Left kidney (tissue), 2 donors: ENCODE results near the gene NTHL1. TPM values are rescaled to one million over a fixed set of nuclear protein-coding genes. Genes with fewer than 3 reads are reported as not detected.
"Not testable (repeated sequence)": the region's sequence is repeated elsewhere in the genome, so short reads cannot be mapped to it uniquely, and the experiment has no call there.

Experiments
- DNase-seq: peaks from one replicate; pipeline ENCODE4 v3.0.0-alpha.2; 2013
- polyA plus RNA-seq: library from polyadenylated mRNA; unstranded; fragments of 120-200 nt; gene quantifications from one replicate; pipeline ENCODE4 v1.2.1, GENCODE V29; 2013; ENCODE audit not compliant: insufficient read length

The NTHL1 gene
- polyA plus RNA-seq, 1 donor = 14.7 TPM

- no peak for DNase-seq
Observed at GRCh38 chr16:2042171-2042985, 5.3 kb downstream of the NTHL1 start.

- no peak for DNase-seq
Observed at GRCh38 chr16:2040787-2041522, 6.7 kb downstream of the NTHL1 start.

- no peak for DNase-seq
Observed at GRCh38 chr16:2040041-2040786, 7.4 kb downstream of the NTHL1 start.

DNA sequence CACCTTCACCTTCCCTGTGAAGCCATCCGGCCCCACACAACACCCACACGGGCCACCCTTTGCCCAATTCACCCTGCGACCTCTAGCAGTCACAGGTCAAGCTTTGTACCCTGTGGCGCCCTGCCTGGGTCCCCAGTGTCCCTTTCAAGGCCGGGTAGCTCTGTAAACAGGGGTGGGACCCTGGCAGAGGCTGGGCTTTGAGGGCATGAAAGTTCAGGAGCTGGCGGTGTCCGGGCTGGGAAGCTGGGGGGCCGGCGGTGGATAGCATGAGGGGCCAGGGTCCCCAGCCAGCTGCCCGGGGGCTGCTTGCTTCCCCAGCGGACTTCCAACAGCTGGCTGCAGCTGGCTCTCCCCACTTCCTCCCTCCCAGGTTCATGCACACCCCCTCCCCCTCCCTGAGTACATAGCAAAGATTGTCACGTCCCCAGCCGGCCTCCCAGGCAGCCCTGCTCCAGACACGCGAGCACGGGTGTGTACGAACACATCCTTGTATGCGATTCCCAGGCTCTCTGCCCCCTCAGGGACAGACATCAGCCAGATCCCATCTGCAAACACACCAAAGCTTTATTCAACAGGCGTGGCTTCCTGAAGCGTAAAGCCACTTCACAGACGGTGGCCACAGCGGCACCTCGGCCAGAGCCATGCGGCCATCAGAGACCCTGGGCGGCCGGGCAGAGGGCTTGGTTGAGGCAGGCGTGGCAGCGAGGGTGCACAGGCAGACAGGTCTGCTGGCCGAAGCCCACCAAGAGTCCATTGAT, 8.2 kb downstream of the NTHL1 start:
- DNase-seq = no peak

GRCh38 chr16:2038382-2039231, 9.0 kb downstream of the NTHL1 start:
- DNase-seq = no peak

DNA sequence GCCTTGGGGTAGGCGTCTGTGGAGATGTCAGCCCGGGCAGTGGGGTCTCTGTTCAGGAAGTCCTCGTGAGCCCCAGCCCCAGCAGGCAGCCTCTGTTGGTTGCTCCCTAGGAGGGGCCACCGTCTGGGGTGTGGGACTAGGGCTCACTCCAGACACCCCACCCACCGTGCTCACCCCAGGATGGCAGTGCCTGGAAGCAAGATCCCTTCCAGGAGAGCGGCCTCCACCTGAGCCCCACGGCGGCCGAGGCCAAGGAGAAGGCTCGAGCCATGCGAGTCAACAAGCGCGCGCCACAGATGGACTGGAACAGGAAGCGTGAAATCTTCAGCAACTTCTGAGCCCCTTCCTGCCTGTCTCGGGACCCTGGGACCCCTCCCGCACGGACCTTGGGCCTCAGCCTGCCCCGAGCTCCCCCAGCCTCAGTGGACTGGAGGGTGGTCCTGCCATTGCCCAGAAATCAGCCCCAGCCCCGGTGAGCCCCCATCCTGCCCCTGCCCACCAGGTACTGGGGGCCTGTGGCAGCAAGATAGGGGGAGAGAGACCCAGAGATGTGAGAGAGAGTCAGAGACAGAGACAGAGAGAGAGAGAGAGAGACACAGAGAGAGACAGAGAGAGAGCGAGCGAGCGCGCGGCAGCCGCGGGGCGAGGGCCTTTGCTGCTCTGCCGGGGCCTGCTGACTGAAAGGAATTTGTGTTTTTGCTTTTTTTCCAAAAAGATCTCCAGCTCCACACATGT, 9.8 kb downstream of the NTHL1 start:
- DNase-seq = no peak

- DNase-seq = no peak
Observed at GRCh38 chr16:2037115-2037514, 10.5 kb downstream of the NTHL1 start.

GRCh38 chr16:2036200-2036966, 11.3 kb downstream of the NTHL1 start:
- no peak for DNase-seq

- no peak for DNase-seq
Observed at GRCh38 chr16:2035431-2036199, 12.0 kb downstream of the NTHL1 start.

- no peak for DNase-seq
Observed at GRCh38 chr16:2034696-2035430, 12.8 kb downstream of the NTHL1 start.

DNA sequence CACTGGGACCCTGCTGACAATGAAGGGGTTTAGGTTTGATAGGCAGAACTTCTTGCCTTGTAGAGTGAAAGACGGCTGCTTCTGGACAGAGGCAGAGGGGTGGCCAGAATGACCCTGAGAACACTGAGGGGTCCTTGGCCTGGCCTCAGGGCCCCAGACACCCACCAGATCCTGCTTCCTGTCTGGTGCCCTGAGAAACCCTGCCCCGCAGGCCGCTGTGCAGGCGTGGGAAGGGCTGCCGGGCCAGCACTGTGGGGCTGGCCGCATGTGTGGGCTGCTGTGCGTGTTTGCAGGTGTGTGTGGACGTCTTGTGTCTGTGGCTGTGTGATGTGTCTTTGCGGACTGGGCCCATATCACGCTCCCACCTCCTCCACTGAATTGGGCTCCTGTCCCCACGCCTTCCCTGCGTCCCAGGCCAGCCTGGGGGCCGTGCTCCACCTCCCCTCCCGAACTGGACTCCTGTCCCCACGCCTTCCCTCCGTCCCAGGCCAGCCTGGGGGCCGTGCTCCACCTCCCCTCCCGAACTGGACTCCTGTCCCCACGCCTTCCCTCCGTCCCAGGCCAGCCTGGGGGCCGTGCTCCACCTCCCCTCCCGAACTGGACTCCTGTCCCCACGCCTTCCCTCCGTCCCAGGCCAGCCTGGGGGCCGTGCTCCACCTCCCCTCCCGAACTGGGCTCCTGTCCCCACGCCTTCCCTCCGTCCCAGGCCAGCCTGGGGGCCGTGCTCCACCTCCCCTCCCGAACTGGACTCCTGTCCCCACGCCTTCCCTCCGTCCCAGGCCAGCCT, 13.5 kb downstream of the NTHL1 start:
- DNase-seq = not testable (repeated sequence)

DNA sequence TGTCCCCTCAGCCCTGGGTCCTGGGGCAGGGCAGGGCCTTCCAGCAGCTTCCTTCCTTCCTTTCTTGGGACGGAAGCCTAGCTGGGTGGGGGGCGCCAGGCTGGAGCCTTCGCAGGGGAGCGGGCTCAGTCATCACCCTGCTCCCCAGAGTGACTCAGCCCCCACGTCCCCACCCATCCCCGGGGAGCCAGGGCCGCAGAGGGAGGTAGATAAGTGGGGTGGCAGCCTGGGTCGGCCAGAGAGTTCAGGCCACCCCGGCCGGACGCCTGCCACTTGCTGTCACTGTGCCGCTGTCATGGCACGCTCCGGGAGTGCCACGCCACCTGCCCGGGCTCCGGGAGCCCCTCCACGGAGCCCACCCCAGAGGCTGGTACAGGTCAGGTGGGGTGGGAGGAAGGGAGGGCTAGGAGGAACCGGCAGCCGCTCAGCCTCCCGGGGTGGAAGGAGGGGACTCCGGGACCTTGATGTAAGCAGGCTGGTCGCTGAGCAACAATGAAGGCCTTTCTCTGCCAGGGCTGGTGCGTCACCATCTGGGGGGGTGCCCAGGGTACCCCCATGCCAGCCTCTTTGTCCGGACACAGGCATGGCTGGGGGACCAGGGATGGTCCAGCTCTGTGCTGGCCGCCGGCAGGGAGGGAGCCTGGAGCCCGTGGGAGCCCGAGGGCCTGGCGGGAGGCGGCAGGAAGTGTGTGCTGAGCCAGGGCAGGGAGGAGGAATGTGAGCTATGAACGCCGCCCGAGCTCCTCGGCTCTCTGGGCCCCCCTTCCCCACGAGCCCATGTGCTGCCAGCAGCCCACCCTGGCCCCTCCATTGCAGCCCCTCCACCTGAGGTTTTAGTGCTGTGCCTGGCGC, 14.4 kb downstream of the NTHL1 start:
- peak; percentile 59 for DNase-seq

- no peak for DNase-seq
Observed at GRCh38 chr16:2032285-2033056, 15.2 kb downstream of the NTHL1 start.

DNA sequence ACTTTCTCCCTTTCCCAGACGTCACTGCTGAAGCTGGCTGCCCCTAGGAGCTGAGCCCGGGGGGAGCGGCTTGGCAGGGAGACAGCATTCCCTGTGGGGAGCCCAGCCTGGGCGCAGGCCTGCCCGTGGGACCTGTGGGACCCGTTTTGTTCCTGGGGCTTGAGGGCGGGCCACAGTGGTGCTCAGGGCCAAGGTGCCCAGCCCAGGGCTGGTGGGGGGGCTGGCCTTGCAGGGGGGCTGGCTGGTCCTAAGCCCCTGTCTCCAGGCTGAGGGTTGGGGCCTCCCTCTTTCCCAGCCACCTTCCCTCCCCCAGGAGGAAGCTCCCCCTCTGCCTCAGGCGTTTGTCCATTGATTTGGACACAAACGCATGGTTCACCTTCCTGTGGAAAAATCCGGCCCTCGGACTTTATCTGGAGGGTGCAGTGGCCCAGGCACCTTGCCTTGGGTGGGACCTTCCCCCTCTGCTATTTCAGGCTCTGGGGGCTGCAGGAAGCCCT, 16.5 kb downstream of the NTHL1 start:
- no peak for DNase-seq

DNA sequence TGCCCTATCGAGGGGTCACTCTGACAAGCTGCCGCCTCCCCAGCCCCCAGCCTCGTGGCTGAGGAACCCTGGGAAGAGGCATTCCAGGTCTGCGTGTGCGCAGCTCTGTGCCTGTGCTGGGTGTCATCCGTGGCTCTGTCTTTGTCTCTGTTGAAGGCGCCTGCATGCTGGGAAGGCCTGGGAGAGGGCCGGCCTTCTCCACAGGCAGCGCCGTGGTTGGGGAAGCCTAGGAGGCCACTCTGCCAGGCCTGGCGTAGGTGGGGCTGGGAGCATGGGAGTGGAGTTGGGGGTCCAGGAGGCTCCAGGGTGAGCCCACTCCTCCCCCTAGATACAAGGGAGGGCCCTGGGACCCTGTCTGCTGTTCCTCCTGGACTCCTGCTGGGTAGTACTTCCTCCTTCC, 17.6 kb downstream of the NTHL1 start:
- no peak for DNase-seq
